Measurements from ENCODE around the gene PRSS50.

PRSS50 gene

GRCh38 chr3:46700772-46701171, 16.9 kb downstream of the PRSS50 start:
- no peak for TF ChIP-seq ZNF70 (CRISPR knock-in tag; IDR thresholded peaks at IDR 0.05)
- peak; percentile 21; the same call in 1 of the 2 replicates for TF ChIP-seq TCF4 (CRISPR knock-in tag; IDR thresholded peaks at IDR 0.05; ENCODE audit: borderline replicate concordance)
- ATAC-seq = peak; percentile 21; the same call in 2 of the 3 replicates

GRCh38 chr3:46699676-46700523, 17.8 kb downstream of the PRSS50 start:
- ATAC-seq = no peak; the same call in 2 of the 3 replicates
- TF ChIP-seq ZFP3 (CRISPR knock-in tag; IDR thresholded peaks at IDR 0.05) = no peak
- no peak for TF ChIP-seq CREB5 (CRISPR knock-in tag; IDR thresholded peaks at IDR 0.05; ENCODE audit: low read depth)
- TF ChIP-seq, protein P1, sequence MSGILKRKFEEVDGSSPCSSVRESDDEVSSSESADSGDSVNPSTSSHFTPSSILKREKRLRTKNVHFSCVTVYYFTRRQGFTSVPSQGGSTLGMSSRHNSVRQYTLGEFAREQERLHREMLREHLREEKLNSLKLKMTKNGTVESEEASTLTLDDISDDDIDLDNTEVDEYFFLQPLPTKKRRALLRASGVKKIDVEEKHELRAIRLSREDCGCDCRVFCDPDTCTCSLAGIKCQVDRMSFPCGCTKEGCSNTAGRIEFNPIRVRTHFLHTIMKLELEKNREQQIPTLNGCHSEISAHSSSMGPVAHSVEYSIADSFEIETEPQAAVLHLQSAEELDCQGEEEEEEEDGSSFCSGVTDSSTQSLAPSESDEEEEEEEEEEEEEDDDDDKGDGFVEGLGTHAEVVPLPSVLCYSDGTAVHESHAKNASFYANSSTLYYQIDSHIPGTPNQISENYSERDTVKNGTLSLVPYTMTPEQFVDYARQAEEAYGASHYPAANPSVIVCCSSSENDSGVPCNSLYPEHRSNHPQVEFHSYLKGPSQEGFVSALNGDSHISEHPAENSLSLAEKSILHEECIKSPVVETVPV (CRISPR knock-in tag; IDR thresholded peaks at IDR 0.05) = no peak
- no peak for TF ChIP-seq ESRRG (CRISPR knock-in tag; IDR thresholded peaks at IDR 0.05)
- TF ChIP-seq ZNF8 (CRISPR knock-in tag; IDR thresholded peaks at IDR 0.05) = no peak
- TF ChIP-seq POU6F1 (CRISPR knock-in tag; IDR thresholded peaks at IDR 0.05; ENCODE audit: borderline replicate concordance, low read depth) = no peak
- TF ChIP-seq BACH2 (CRISPR knock-in tag; IDR thresholded peaks at IDR 0.05; ENCODE audit: borderline replicate concordance) = no peak
- TF ChIP-seq PPARA (CRISPR knock-in tag; IDR thresholded peaks at IDR 0.05; ENCODE audit: borderline replicate concordance) = no peak
- TF ChIP-seq, protein P2, sequence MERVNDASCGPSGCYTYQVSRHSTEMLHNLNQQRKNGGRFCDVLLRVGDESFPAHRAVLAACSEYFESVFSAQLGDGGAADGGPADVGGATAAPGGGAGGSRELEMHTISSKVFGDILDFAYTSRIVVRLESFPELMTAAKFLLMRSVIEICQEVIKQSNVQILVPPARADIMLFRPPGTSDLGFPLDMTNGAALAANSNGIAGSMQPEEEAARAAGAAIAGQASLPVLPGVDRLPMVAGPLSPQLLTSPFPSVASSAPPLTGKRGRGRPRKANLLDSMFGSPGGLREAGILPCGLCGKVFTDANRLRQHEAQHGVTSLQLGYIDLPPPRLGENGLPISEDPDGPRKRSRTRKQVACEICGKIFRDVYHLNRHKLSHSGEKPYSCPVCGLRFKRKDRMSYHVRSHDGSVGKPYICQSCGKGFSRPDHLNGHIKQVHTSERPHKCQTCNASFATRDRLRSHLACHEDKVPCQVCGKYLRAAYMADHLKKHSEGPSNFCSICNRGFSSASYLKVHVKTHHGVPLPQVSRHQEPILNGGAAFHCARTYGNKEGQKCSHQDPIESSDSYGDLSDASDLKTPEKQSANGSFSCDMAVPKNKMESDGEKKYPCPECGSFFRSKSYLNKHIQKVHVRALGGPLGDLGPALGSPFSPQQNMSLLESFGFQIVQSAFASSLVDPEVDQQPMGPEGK (CRISPR knock-in tag; IDR thresholded peaks at IDR 0.05; ENCODE audit: borderline replicate concordance) = no peak
- no peak for TF ChIP-seq GLIS3 (CRISPR knock-in tag; IDR thresholded peaks at IDR 0.05)

DNA sequence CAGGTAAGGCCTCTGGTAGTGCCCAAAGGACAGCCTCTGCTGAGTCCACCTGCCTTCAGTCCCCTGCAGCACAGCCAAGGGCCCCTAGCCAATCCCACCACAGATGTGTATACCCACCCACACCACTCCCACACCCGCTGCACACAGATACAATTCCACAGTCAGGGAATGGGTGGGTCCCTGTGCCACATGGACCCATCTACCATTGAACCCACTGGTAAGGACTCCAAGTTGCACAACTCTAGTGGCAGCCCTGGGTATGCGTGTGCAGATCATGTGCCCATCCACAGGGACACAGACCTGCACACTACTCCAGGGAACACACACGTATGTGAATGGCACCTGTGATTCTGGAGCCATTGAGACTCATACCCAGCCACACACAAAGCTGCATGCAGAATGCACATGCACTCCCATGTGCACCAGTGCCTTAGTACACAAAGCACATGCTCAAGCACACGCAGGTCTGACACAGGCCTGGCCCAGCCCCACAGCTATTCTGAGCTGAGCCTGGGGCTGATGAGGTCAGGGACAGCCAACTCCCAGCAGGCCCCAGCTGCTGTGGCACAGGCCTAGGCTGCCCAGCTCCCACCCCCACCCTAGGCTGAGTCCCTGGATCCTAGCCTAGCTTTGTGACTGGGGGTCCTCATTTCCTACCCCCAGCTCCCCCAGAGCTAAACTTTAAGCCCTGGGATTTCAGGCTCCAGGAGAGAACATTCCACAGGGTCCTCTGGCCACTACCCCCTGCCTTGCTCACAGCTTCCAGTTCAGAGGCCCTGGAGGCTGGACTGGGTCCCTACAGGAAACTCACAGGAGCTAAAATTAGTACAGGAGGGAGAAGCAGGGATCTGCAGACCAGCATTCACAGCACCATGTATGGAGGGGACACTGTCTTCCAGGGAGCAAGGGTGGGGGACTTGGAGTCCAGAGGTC, 21.4 kb downstream of the PRSS50 start:
- no peak for ATAC-seq
- TF ChIP-seq ZNF565 (CRISPR knock-in tag; conservative IDR thresholded peaks at IDR 0.05; ENCODE audit: low read depth) = no peak
- no peak for TF ChIP-seq CSDC2 (CRISPR knock-in tag; IDR thresholded peaks at IDR 0.05)
- no peak for TF ChIP-seq OSR1 (CRISPR knock-in tag; IDR thresholded peaks at IDR 0.05)
- TF ChIP-seq ISL1 (CRISPR knock-in tag; IDR thresholded peaks at IDR 0.05) = no peak
- no peak for TF ChIP-seq ZNF8 (CRISPR knock-in tag; IDR thresholded peaks at IDR 0.05)
- no peak for TF ChIP-seq RARB (CRISPR knock-in tag; IDR thresholded peaks at IDR 0.05)
- TF ChIP-seq, protein P3, sequence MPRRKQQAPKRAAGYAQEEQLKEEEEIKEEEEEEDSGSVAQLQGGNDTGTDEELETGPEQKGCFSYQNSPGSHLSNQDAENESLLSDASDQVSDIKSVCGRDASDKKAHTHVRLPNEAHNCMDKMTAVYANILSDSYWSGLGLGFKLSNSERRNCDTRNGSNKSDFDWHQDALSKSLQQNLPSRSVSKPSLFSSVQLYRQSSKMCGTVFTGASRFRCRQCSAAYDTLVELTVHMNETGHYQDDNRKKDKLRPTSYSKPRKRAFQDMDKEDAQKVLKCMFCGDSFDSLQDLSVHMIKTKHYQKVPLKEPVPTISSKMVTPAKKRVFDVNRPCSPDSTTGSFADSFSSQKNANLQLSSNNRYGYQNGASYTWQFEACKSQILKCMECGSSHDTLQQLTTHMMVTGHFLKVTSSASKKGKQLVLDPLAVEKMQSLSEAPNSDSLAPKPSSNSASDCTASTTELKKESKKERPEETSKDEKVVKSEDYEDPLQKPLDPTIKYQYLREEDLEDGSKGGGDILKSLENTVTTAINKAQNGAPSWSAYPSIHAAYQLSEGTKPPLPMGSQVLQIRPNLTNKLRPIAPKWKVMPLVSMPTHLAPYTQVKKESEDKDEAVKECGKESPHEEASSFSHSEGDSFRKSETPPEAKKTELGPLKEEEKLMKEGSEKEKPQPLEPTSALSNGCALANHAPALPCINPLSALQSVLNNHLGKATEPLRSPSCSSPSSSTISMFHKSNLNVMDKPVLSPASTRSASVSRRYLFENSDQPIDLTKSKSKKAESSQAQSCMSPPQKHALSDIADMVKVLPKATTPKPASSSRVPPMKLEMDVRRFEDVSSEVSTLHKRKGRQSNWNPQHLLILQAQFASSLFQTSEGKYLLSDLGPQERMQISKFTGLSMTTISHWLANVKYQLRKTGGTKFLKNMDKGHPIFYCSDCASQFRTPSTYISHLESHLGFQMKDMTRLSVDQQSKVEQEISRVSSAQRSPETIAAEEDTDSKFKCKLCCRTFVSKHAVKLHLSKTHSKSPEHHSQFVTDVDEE (CRISPR knock-in tag; IDR thresholded peaks at IDR 0.05) = no peak
- TF ChIP-seq ESRRG (CRISPR knock-in tag; IDR thresholded peaks at IDR 0.05) = no peak
- TF ChIP-seq ZC3H10 (CRISPR knock-in tag; IDR thresholded peaks at IDR 0.05) = no peak
- TF ChIP-seq TCF4 (CRISPR knock-in tag; IDR thresholded peaks at IDR 0.05; ENCODE audit: borderline replicate concordance) = no peak
- TF ChIP-seq PPARA (CRISPR knock-in tag; IDR thresholded peaks at IDR 0.05; ENCODE audit: borderline replicate concordance) = no peak
- TF ChIP-seq, protein P2 (CRISPR knock-in tag; IDR thresholded peaks at IDR 0.05; ENCODE audit: borderline replicate concordance) = no peak
- TF ChIP-seq TOX (CRISPR knock-in tag; IDR thresholded peaks at IDR 0.05; ENCODE audit: borderline replicate concordance) = no peak
- no peak for TF ChIP-seq ARNTL (CRISPR knock-in tag; IDR thresholded peaks at IDR 0.05; ENCODE audit: borderline replicate concordance, low read depth)
- TF ChIP-seq ZFP30 (CRISPR knock-in tag; IDR thresholded peaks at IDR 0.05) = no peak
